Right ventricle myocardium inferior (tissue), 1 donor: Measurements from ENCODE around the gene ABHD11. TPM values are rescaled to one million over a fixed set of nuclear protein-coding genes. Genes with fewer than 3 reads are reported as not detected.
A peak's percentile ranks its signal among the peaks of the same experiment; 100 is the strongest.

Source experiments
- ATAC-seq: fragments of 200-7000 bp; cut with Tn5 transposase; one replicate; pipeline ENCODE4 v1.9.1; 2020; ENCODE audit warnings: mild to moderate bottlenecking, moderate library complexity
- DNase-seq: peaks from one replicate; pipeline ENCODE4 v3.0.0; 2021; ENCODE audit errors: missing footprints
- intact Hi-C: fragments of 100-400 bp; cut with DNase I; formaldehyde crosslinking; loops from one replicate; pipeline ENCODE4 v1.11.0; 2022
- total RNA-seq: library from RNA; stranded (reverse); fragmentation: NEBNext Ultra II Directional; extraction: Animal tissue kit (Norgen Biotek cat#: 25700); gene quantifications from one replicate; pipeline ENCODE4 v1.2.1, GENCODE V29; 2021
- donor health status: DM: no; HTN: yes; CAD: no; lungs with severe emphysema.

ABHD11 gene
- total RNA-seq, 1 donor from 2014 or later, result 21.5 TPM

GRCh38 chr7:73749931-73750776, 11.6 kb upstream of the ABHD11 start:
- ATAC-seq, result no peak

GRCh38 chr7:73746378-73746777, 7.8 kb upstream of the ABHD11 start:
- intact Hi-C loops, result no loop called here
- no peak for DNase-seq
- no peak for ATAC-seq

More at GRCh38 chr7:73749931-73750776, 11.6 kb upstream of the ABHD11 start:
- no peak for DNase-seq
- intact Hi-C loops, result no loop called here

- intact Hi-C loops, result no loop called here
- no peak for DNase-seq
- no peak for ATAC-seq
Observed at GRCh38 chr7:73742753-73743641, 4.4 kb upstream of the ABHD11 start.

- ATAC-seq, result no peak
- intact Hi-C loops, result no loop called here
Observed at GRCh38 chr7:73742338-73742752, 3.7 kb upstream of the ABHD11 start.

GRCh38 chr7:73741600-73741999, 3.0 kb upstream of the ABHD11 start:
- ATAC-seq (no peak), DNase-seq (no peak)
- intact Hi-C loops, result no loop called here

More at GRCh38 chr7:73742338-73742752, 3.7 kb upstream of the ABHD11 start:
- DNase-seq, result no peak

GRCh38 chr7:73740771-73741170, 2.2 kb upstream of the ABHD11 start:
- intact Hi-C loops, result no loop called here
- ATAC-seq, result no peak
- no peak for DNase-seq

GRCh38 chr7:73740212-73740611, 1.6 kb upstream of the ABHD11 start:
- intact Hi-C loops, result no loop called here
- ATAC-seq, result no peak
- no peak for DNase-seq

- DNase-seq, result no peak
- intact Hi-C loops, result no loop called here
- ATAC-seq, result no peak
Observed at GRCh38 chr7:73739387-73739767, 775 bp upstream of the ABHD11 start.

GRCh38 chr7:73738220-73738611, 386 bp downstream of the ABHD11 start:
- ATAC-seq (peak; percentile 42), DNase-seq (peak; percentile 77)
- intact Hi-C loops, result no loop called here

GRCh38 chr7:73737491-73738219, 947 bp downstream of the ABHD11 start:
- intact Hi-C loops, result no loop called here
- ATAC-seq, result no peak

GRCh38 chr7:73736885-73737284, 1.7 kb downstream of the ABHD11 start:
- DNase-seq (no peak), ATAC-seq (no peak)
- intact Hi-C loops, result no loop called here

More at GRCh38 chr7:73737491-73738219, 947 bp downstream of the ABHD11 start:
- DNase-seq, result no peak

GRCh38 chr7:73735528-73735905, 3.1 kb downstream of the ABHD11 start:
- ATAC-seq, result no peak
- intact Hi-C loops, result no loop called here
- DNase-seq, result no peak

GRCh38 chr7:73734619-73735527, 3.7 kb downstream of the ABHD11 start:
- DNase-seq (peak; percentile 88), ATAC-seq (no peak)
- intact Hi-C loops, result no loop called here

- intact Hi-C loops, result no loop called here
- no peak for DNase-seq
- no peak for ATAC-seq
Observed at GRCh38 chr7:73732397-73732796, 6.2 kb downstream of the ABHD11 start.

GRCh38 chr7:73730485-73730884, 8.1 kb downstream of the ABHD11 start:
- no peak for DNase-seq
- intact Hi-C loops, result no loop called here
- no peak for ATAC-seq

GRCh38 chr7:73728551-73728950, 10.1 kb downstream of the ABHD11 start:
- DNase-seq (no peak), ATAC-seq (no peak)
- intact Hi-C loops, result no loop called here

GRCh38 chr7:73727952-73728351, 10.7 kb downstream of the ABHD11 start:
- ATAC-seq (no peak), DNase-seq (no peak)
- intact Hi-C loops, result no loop called here

- no peak for DNase-seq
- ATAC-seq, result no peak
- intact Hi-C loops, result no loop called here
Observed at GRCh38 chr7:73726083-73726466, 12.5 kb downstream of the ABHD11 start.
